Measurements from ENCODE around the gene KIF4A.

The KIF4A gene

GRCh38 chrX:70444946-70445656 lies 155.2 kb downstream of the KIF4A start:
- DNase-seq = no peak

- DNase-seq = no peak
Measured at GRCh38 chrX:70445951-70446350, 156.0 kb downstream of the KIF4A start.

- no peak for DNase-seq
Measured at GRCh38 chrX:70446380-70447350, 156.8 kb downstream of the KIF4A start.

DNA sequence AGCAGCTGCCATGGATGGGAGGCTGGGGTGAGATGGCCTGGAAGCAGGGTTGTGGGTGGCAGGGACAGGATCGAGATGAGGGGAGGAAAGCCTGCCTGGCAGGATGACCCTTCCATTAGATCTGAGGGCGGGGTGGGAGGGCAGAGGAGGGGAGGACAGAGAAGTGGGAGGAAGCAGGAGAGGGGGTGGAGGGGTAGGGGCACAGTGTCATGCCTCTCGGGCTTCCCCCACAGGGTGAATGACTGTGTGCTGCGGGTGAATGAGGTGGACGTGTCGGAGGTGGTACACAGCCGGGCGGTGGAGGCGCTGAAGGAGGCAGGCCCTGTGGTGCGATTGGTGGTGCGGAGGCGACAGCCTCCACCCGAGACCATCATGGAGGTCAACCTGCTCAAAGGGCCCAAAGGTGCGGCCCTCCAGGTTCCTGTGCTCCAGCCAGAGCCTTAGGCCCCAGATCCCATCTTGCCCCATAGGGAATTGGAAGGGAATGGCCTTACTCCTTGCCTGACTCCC lies 159.6 kb downstream of the KIF4A start:
- no peak for DNase-seq

DNA sequence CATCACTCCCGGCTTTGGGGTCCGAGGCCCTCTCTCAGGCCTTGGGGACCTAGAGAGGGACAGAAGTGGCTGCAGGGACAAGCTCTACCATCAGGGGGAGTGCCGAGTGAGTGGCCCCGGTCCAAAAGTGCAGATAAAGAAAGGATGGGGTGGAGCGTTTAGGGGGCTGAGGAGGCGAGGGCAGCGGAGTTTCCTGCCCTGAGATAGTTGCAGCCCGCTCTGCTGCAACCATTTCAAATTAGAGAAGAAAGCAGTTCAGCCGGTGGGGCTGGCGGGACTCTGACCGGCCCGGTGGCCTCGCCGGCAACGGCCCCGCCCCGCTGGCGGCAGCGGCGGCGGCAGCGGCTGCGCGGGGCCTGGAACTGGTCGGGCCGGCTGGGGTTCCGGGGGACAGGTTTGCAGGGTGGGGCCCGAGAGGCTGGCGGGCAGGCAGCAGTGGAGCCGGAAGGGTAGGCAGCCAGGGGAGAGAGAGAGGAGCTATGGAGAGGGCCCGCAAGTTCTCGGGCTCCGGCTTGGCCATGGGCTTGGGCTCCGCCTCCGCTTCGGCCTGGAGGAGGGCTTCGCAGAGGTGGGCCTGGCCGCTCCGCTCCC lies 162.3 kb downstream of the KIF4A start:
- DNase-seq = peak; percentile 54

GRCh38 chrX:70453024-70453618 lies 163.2 kb downstream of the KIF4A start:
- no peak for DNase-seq

- peak; percentile 53 for DNase-seq
Measured at GRCh38 chrX:70454441-70455365, 164.8 kb downstream of the KIF4A start.

DNA sequence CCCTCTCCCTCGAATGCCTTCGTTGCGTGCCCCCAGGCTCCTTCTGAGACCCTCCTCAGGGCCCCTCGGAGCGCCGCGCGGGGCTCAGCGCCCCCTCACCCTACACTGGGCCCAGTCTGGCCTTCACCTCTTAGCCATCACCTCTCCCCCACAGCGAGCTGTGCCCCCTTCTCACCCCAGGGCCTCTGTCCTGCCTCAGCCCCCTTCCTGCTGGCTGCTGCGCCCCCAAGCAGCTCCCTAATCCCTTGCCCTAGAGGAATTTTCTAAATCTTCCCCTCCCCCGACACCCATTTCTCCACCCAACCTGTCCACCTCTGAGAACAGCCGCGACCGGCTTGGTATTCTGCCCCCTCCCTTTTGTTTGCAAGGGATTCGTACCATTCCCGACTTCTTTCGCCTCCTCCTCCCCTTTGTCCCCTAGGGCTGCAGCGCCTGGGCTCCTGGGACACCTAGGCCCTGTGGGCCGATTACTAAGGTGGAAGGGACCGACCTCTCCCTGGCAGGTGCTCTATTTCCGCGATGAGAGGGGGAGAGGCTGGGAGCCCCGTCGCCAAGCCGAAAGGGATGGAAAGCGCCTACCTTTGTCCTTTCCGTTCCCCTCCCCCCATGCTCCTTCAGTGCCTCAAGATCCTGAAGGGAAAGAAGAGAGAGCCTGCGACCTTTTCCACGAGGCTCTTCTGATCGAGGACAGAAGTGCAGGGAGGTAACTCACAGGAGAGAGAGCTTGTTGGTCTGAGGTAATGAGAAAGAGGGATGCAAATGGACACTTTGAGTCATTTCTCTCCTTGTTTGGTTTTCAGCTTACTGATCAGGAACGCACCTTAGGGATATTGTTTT lies 165.7 kb downstream of the KIF4A start:
- DNase-seq = no peak

DNA sequence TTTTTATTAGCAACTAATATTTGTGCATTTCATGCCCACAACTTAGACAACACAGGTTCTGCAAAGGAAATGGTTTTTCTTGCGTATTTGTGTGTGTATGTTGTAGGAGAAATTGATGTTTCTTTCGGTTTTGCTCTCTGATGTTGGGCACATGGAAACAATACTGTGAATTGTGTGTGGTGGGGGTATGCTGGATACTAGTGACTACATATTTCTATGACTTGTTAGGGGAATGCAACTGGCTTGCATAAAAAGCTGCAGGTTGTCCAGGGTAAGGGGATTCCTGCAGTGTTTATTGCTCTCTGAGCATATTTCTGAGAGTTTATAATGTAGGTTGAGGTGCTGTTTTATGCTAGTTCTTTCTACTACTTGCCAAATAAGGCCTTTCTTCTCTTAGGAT lies 166.4 kb downstream of the KIF4A start:
- no peak for DNase-seq

DNA sequence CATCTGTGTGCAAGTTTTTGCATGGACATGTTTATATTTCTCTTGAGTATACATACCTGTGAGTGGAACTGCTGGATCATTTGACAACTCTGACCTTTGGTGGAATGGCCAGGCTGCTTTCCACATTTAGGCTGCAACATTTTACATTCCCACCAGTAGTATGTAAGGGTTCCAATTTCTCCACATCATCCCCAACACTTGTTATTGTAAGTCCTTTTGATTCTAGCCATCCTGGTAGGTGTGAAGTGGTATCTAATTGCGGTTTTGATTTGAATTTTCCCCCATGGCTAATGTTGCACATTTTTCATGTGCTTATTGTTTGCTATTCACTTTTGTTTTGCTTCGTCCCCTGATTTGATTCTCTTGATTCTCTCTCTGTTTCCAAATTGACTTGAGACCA lies 171.1 kb downstream of the KIF4A start:
- no peak for DNase-seq

GRCh38 chrX:70464051-70464450 lies 174.1 kb downstream of the KIF4A start:
- no peak for DNase-seq

DNA sequence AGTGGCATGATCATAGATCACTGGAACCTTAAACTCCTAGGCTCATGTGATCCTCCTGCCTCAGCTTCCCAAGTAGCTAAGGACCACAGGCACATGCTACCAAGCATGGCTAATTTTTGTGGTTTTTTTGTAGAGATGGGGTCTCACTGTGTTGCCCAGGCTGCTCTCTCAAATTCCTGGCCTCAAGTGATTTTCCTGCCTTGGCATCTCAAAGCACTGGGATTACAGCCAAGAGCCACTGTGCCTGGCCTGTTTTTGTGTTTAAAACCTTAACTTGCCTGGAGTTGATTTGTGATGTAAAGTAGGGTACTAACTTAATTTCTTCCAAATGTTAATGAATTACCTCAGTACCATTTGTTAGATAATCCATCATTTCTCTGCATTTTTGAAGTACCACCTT lies 177.1 kb downstream of the KIF4A start:
- DNase-seq = no peak

GRCh38 chrX:70468709-70469108 lies 178.8 kb downstream of the KIF4A start:
- no peak for DNase-seq

Data from EL (cell line).